ENCODE measurements around the gene HCRT.

DNA sequence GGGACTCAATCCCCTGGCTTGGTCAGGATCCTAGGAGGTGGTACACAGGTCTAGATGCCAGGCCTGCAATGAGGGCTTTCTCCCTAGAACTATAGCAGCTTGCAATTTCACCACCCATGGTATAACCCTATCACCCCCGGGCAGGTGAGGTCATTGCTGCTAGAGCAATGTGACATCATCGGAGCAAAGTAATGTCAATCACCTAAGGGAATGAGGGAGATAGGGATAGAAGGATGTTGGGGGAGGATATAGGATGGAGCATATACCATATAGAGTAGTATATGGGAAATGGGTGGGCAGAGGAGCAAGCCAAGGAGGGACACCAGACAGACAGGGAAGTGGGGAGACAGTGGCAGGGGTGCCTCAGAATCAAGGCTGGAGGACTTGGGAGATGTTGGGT is 7.6 kb downstream of the HCRT start:
- TF ChIP-seq, protein P1, sequence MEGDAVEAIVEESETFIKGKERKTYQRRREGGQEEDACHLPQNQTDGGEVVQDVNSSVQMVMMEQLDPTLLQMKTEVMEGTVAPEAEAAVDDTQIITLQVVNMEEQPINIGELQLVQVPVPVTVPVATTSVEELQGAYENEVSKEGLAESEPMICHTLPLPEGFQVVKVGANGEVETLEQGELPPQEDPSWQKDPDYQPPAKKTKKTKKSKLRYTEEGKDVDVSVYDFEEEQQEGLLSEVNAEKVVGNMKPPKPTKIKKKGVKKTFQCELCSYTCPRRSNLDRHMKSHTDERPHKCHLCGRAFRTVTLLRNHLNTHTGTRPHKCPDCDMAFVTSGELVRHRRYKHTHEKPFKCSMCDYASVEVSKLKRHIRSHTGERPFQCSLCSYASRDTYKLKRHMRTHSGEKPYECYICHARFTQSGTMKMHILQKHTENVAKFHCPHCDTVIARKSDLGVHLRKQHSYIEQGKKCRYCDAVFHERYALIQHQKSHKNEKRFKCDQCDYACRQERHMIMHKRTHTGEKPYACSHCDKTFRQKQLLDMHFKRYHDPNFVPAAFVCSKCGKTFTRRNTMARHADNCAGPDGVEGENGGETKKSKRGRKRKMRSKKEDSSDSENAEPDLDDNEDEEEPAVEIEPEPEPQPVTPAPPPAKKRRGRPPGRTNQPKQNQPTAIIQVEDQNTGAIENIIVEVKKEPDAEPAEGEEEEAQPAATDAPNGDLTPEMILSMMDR (IDR thresholded peaks at IDR 0.05): no peak
- TF ChIP-seq POLR2AphosphoS5 (IDR thresholded peaks at IDR 0.05) (no peak), EP300 (IDR thresholded peaks at IDR 0.05; ENCODE audit: low read depth) (no peak), POLR2A (IDR thresholded peaks at IDR 0.05) (no peak)

All from transverse colon (tissue), 4 donors.